Endothelial cell (in vitro differentiated cells): Measurements from ENCODE around the gene LCP1. TPM values are rescaled to one million over a fixed set of nuclear protein-coding genes. Genes with fewer than 3 reads are reported as not detected.
A peak's percentile ranks its signal among the peaks of the same experiment; 100 is the strongest.

ENCODE experiments used
- DNase-seq: peaks from one replicate; pipeline ENCODE4 v3.0.0; 2021; ENCODE audit warnings: low spot score
- H3K27ac Mint-ChIP-seq: one replicate; pipeline ENCODE4 v1.8.0; 2021; ENCODE audit warnings: mixed read lengths, inconsistent platforms; ENCODE audit not compliant: unreplicated experiment
- H3K27me3 Mint-ChIP-seq: one replicate; pipeline ENCODE4 v1.8.0; 2021; ENCODE audit warnings: mild to moderate bottlenecking, moderate library complexity, mixed read lengths, inconsistent platforms; ENCODE audit not compliant: unreplicated experiment
- H3K36me3 Mint-ChIP-seq: one replicate; pipeline ENCODE4 v1.8.0; 2021; ENCODE audit warnings: mild to moderate bottlenecking, low read depth, mixed read lengths, inconsistent platforms; ENCODE audit not compliant: unreplicated experiment
- H3K4me1 Mint-ChIP-seq: one replicate; pipeline ENCODE4 v1.8.0; 2021; ENCODE audit warnings: mild to moderate bottlenecking, mixed read lengths, inconsistent platforms; ENCODE audit not compliant: unreplicated experiment
- H3K4me3 Mint-ChIP-seq: one replicate; pipeline ENCODE4 v1.8.0; 2021; ENCODE audit warnings: mild to moderate bottlenecking, mixed read lengths, inconsistent platforms; ENCODE audit not compliant: unreplicated experiment
- H3K9me3 Mint-ChIP-seq: one replicate; pipeline ENCODE4 v1.8.0; 2021; ENCODE audit warnings: mixed read lengths, inconsistent platforms; ENCODE audit not compliant: unreplicated experiment
- total RNA-seq: library from RNA; stranded (reverse); fragmentation: NEBNext Ultra II Directional; extraction: Animal tissue kit (Norgen Biotek cat#: 25700); gene quantifications from one replicate; pipeline ENCODE4 v1.2.1, GENCODE V29; 2021; ENCODE audit not compliant: unreplicated experiment
- TF ChIP-seq, protein P1 (sequence below): fragments of 200-600 bp; sonication (generic); IDR thresholded peaks from one replicate; pipeline ENCODE4 v1.5.0; 2021; ENCODE audit warnings: antibody characterized with exemption; ENCODE audit not compliant: unreplicated experiment

Gene LCP1
- total RNA-seq, 1 donor from 2014 or later = 11.9 TPM

DNA sequence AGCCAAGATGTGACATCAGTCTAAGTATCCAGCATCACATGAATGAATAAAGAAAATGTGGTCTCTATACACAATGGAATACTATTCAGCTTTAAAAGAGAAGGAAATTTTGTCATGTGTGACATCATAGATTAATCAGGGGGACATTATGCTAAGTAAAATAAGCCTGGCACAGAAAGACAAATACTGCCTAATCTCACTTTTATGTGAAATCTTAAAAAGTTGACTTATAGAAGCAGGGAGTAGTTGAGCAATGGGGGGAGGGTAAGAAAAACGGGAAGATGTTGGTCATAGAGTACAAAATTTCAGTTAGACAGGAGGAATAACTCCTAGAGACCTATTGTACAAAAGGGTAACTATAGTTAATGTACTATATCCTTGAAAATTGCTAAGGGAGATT lies 10.4 kb upstream of the LCP1 start:
- no peaks in the 10 kb centered on the region for H3K9me3 Mint-ChIP-seq
- H3K27me3 Mint-ChIP-seq = peaks cover 3% of the 10 kb centered on the region

DNA sequence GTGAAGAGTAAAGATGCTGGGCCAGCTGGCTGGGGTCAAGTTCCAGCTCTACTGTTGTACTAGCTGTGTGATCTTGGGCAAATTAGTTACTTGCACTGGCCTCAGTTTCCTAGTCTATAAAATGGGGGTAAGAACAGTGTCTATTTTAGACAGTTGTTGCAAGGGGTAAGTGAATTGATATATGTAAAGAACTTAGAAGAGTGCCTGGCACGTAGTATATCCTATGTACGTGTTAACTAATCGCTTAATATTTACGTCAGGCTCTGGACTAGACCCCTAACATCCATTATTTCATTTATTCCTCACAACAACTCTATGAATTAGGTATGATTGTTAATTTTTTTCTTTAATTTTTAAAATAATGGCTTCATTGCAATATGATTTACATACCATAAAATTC lies 3.7 kb upstream of the LCP1 start:
- TF ChIP-seq, protein P1, sequence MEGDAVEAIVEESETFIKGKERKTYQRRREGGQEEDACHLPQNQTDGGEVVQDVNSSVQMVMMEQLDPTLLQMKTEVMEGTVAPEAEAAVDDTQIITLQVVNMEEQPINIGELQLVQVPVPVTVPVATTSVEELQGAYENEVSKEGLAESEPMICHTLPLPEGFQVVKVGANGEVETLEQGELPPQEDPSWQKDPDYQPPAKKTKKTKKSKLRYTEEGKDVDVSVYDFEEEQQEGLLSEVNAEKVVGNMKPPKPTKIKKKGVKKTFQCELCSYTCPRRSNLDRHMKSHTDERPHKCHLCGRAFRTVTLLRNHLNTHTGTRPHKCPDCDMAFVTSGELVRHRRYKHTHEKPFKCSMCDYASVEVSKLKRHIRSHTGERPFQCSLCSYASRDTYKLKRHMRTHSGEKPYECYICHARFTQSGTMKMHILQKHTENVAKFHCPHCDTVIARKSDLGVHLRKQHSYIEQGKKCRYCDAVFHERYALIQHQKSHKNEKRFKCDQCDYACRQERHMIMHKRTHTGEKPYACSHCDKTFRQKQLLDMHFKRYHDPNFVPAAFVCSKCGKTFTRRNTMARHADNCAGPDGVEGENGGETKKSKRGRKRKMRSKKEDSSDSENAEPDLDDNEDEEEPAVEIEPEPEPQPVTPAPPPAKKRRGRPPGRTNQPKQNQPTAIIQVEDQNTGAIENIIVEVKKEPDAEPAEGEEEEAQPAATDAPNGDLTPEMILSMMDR = no peak
- peaks cover 9% of the 10 kb centered on the region for H3K4me1 Mint-ChIP-seq
- H3K27ac Mint-ChIP-seq = no peak overlapping the region
- DNase-seq = no peak
- H3K36me3 Mint-ChIP-seq = no peaks in the 10 kb centered on the region
- H3K4me3 Mint-ChIP-seq = no peak overlapping the region
- no peaks in the 10 kb centered on the region for H3K9me3 Mint-ChIP-seq
- peaks cover 2% of the 10 kb centered on the region for H3K27me3 Mint-ChIP-seq

More for the DNA sequence above, 10.4 kb upstream of the LCP1 start:
- H3K4me3 Mint-ChIP-seq = no peak overlapping the region
- DNase-seq = no peak
- no peaks in the 10 kb centered on the region for H3K36me3 Mint-ChIP-seq
- TF ChIP-seq, protein P1 = no peak
- no peak overlapping the region for H3K27ac Mint-ChIP-seq
- no peaks in the 10 kb centered on the region for H3K4me1 Mint-ChIP-seq

DNA sequence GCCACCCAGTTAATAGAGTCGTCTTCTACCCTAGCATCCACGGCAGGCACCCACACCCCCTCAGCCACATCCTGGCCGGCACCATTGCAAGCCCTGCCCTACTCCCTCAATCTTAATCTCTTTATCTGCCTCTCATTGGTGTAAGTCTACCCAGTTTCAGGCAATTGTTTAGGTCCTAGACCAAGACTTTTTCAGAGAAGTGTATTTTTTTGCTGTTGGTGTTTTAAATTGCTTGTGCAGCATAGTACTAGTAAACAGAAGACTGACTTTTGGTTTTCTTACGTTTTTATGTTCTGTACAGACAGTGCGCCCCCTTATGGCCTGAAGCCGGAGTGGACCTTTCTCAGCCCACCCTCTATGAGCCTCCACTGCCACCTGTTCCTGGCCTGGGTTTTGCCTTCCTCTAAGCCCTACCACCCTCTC lies 2.3 kb upstream of the LCP1 start:
- Mint-ChIP-seq H3K36me3 (no peaks in the 10 kb centered on the region), H3K4me3 (no peak overlapping the region), H3K4me1 (peaks cover 16% of the 10 kb centered on the region), H3K27ac (no peak overlapping the region), H3K27me3 (peaks cover 3% of the 10 kb centered on the region), H3K9me3 (no peaks in the 10 kb centered on the region)
- peak; percentile 55 for DNase-seq
- TF ChIP-seq, protein P1 = peak; percentile 63

DNA sequence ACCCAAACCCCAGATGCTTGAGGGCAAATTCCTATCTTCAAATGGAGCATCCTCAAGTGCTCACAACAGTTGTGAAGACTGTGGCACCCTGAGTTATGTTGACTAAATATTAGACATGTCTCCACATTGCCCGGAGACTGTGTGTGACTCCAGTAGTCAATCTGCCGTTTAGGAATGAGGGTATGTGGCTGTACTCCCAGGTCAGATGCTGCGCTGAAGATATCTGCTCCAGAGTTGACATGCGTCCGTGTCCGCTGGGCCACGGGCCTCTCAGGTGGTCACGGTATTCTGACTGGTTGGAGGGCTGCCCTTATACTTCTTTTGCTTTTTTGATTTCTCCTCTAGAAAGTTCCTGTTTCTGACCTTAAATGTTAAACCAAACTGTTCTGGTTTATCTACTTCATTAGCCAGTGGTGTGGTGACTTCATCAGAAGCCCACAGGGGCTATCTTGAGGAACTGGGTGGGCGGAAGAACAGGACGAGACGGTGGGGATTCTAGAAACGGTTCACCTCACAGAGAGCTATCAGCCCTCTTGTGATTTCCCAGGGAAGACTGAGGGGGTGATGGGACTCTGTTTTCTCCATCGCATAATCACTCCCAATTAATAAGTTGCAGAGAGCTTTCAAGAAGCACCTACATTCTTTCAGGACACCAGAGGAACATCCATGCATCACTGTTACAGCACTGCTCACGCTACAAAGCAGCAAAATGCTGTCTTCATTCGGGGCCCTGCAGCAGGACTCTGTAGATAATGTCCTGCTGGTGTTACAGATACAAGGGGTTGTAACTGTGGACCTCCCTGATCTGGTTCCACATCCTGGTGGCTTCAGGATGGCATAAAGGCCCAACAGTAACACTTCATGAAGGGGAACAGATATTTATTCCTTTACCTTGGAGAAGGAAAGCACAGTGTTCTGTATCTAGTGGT lies 1.3 kb upstream of the LCP1 start:
- H3K36me3 Mint-ChIP-seq = no peaks in the 10 kb centered on the region
- TF ChIP-seq, protein P1 = no peak
- no peak overlapping the region for H3K27ac Mint-ChIP-seq
- peaks cover 20% of the 10 kb centered on the region for H3K4me1 Mint-ChIP-seq
- no peaks in the 10 kb centered on the region for H3K9me3 Mint-ChIP-seq
- DNase-seq = no peak
- peaks cover 3% of the 10 kb centered on the region for H3K27me3 Mint-ChIP-seq
- H3K4me3 Mint-ChIP-seq = no peak overlapping the region

DNA sequence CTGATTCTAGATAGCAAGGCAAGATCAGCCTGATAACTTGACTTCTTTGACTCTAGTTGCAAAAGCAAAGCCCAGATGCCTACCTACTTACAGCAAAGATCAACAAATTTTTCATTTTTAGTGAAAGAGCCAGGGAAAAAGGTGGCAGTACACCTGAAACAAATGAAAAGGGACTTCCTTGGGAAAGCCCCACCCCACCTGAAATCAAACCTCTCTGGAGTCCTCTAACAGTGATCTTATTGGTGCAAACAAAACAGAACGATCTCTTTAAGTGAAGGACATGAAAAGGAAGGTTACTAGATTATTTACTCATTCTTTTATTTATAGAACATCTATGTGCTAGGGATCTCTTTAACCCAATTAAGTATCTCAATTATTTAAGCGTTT lies 507 bp upstream of the LCP1 start:
- peaks cover 3% of the 10 kb centered on the region for H3K27me3 Mint-ChIP-seq
- TF ChIP-seq, protein P1 = no peak
- peaks cover 27% of the 10 kb centered on the region for H3K4me1 Mint-ChIP-seq
- H3K9me3 Mint-ChIP-seq = no peaks in the 10 kb centered on the region
- H3K4me3 Mint-ChIP-seq = no peak overlapping the region
- no peak for DNase-seq
- no peak overlapping the region for H3K27ac Mint-ChIP-seq
- H3K36me3 Mint-ChIP-seq = no peaks in the 10 kb centered on the region
